GM08714 (cell line): ENCODE data around the gene IKZF3.
"Not testable (repeated sequence)": the region's sequence is repeated elsewhere in the genome, so short reads cannot be mapped to it uniquely, and the experiment has no call there.

Experiments
- H3K4me3 ChIP-seq: fragments of 200-500 bp; sonication (Bioruptor generic); 2 replicates; pipeline ENCODE4 v1.5.1; 2014; ENCODE audit warnings: mild to moderate bottlenecking, low read length, inconsistent platforms
- ZNF274 ChIP-seq: IDR thresholded peaks from 2 replicates; pipeline ENCODE4 v1.6.1; 2012; ENCODE audit warnings: mild to moderate bottlenecking, low read depth, low read length

The IKZF3 gene

GRCh38 chr17:39730095-39730921, 133.8 kb downstream of the IKZF3 start, which contains the start of gene MIEN1:
Gene MIEN1, minus strand, starts transcription at chr17:39730532. Its CDS starts 37 bp downstream, at chr17:39730495.
- no peak for TF ChIP-seq ZNF274
- H3K4me3 ChIP-seq: peak within 1 kb of the TSS; percentile 77

GRCh38 chr17:39729280-39729851, 134.7 kb downstream of the IKZF3 start:
- no peak for TF ChIP-seq ZNF274
- H3K4me3 ChIP-seq: peak overlapping the region; percentile 77

DNA sequence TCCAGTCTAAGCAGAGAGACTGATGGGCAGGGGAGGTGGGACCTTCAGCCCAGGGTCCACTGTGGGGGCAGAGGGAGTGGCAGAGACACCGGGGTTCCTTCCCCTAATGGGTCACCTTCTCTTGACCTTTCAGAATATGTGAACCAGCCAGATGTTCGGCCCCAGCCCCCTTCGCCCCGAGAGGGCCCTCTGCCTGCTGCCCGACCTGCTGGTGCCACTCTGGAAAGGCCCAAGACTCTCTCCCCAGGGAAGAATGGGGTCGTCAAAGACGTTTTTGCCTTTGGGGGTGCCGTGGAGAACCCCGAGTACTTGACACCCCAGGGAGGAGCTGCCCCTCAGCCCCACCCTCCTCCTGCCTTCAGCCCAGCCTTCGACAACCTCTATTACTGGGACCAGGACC, 136.6 kb downstream of the IKZF3 start:
- H3K4me3 ChIP-seq: no peak overlapping the region
- no peak for TF ChIP-seq ZNF274

DNA sequence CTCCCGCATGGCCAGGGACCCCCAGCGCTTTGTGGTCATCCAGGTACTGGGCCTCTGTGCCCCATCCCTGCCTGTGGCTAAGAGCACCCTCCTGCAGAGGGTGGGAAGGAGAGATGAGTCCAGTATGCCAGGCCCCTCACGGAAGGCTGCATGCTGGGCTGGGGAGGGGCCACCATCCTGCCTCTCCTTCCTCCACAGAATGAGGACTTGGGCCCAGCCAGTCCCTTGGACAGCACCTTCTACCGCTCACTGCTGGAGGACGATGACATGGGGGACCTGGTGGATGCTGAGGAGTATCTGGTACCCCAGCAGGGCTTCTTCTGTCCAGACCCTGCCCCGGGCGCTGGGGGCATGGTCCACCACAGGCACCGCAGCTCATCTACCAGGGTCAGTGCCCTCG, 137.5 kb downstream of the IKZF3 start:
- TF ChIP-seq ZNF274: no peak

DNA sequence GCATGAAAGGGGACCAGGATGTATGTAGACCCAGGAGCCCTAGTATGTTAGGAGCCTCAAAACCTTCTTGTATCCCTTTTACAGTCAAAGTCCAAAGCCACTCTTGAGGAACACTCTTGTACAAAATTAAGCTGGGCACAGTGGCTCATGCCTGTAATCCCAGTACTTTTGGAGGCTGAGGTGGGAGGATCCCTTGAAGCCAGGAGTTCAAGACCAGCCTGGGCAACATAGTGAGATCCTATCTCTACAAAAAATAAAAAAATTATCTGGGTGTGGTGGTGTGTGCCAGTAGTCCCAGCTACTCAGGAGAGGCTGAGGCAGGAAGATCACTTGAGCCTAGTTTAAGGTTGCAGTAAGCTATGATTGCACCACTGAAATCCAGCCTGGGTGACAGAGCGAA, 138.2 kb downstream of the IKZF3 start:
- H3K4me3 ChIP-seq: not testable (repeated sequence)

More for the DNA sequence above, 137.5 kb downstream of the IKZF3 start:
- no peak overlapping the region for H3K4me3 ChIP-seq

DNA sequence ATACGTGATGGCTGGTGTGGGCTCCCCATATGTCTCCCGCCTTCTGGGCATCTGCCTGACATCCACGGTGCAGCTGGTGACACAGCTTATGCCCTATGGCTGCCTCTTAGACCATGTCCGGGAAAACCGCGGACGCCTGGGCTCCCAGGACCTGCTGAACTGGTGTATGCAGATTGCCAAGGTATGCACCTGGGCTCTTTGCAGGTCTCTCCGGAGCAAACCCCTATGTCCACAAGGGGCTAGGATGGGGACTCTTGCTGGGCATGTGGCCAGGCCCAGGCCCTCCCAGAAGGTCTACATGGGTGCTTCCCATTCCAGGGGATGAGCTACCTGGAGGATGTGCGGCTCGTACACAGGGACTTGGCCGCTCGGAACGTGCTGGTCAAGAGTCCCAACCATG, 139.4 kb downstream of the IKZF3 start:
- no peak overlapping the region for H3K4me3 ChIP-seq
- TF ChIP-seq ZNF274: no peak

- no peak overlapping the region for H3K4me3 ChIP-seq
- no peak for TF ChIP-seq ZNF274
These were observed 140.9 kb downstream of the IKZF3 start for GRCh38 chr17:39722965-39723848.

DNA sequence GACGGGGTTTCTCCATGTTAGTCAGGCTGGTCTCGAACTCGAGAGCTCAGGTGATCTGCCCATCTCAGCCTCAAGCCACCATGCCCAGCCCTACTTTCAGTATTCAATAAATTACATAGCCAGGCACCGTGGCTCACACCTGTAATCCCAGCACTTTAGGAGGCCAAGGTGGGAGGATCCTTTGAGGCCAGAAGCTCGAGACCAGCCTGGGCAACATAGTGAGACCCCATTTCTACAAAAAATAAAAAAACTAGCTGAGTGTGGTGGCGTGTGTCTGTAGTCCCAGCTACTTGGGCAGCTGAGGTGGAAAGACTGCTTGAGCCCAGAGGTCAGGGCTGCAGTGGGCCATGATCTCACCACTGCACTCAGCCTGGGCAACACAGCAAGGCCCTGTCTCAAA, 142.0 kb downstream of the IKZF3 start:
- no peak for TF ChIP-seq ZNF274
- no peak overlapping the region for H3K4me3 ChIP-seq

DNA sequence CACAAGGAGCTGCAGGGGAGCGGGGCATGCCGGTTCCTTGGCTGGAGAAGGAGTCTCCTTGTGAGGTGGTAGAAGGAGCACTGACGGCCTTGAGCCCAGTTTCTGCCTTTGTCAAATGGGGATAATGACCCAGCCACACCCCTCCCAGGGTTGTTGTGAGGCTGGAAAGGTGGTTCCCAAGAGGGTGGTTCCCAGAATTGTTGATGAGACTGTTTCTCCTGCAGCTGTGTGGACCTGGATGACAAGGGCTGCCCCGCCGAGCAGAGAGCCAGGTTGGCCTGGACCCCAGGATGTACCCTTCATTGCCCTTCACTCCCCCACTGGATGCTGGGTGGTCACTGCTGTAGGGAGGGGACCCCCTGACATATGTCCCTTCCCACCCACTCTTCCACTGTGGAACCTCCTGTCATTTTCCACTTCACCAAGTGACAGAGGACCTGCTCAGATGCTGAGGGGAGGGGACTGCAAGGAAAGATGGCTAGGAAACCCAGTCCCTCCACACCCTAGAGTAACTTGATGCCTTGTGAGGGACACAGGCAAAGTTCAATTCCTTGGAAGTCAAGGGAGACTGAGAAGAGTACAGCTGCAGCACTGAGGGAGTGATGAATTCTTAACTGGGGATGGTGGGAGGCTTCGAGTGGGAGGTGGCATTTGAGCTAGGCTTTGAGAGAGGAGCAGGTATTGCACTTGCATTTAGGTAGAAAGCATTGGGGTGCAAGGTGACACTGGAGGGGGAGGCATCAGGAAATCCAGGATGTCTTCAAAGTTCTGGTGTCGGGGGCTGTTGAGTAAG, 144.4 kb downstream of the IKZF3 start:
- no peak for TF ChIP-seq ZNF274

GRCh38 chr17:39717660-39718059, 146.5 kb downstream of the IKZF3 start:
- H3K4me3 ChIP-seq: no peak overlapping the region
- no peak for TF ChIP-seq ZNF274

More for the DNA sequence above, 144.4 kb downstream of the IKZF3 start:
- H3K4me3 ChIP-seq: no peak overlapping the region

GRCh38 chr17:39716879-39717536, 147.1 kb downstream of the IKZF3 start:
- no peak for TF ChIP-seq ZNF274
- H3K4me3 ChIP-seq: no peak overlapping the region

DNA sequence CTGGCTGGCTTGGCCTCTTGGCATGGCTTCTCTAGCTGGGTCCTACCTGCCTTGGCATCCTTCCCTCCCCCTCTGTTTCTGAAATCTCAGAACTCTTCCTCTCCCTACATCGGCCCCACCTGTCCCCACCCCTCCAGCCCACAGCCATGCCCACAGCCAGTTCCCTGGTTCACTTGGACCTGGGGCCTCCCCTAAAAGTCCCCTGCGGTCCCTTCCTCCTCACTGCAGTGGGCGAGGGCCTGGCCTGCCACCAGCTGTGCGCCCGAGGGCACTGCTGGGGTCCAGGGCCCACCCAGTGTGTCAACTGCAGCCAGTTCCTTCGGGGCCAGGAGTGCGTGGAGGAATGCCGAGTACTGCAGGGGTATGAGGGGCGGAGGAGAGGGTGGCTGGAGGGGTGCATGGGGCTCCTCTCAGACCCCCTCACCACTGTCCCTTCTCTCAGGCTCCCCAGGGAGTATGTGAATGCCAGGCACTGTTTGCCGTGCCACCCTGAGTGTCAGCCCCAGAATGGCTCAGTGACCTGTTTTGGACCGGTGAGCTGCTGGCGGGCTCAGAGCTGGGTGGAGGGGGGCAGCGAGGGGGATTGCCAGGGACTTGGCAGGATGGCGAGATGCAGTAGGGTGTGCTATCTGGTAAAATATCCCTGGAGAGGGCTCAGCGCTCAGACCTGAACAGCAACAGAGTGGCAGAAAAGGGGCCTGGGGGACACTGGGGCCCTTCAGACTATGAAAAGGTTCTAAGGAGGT, 147.9 kb downstream of the IKZF3 start:
- H3K4me3 ChIP-seq: no peak overlapping the region
- no peak for TF ChIP-seq ZNF274

DNA sequence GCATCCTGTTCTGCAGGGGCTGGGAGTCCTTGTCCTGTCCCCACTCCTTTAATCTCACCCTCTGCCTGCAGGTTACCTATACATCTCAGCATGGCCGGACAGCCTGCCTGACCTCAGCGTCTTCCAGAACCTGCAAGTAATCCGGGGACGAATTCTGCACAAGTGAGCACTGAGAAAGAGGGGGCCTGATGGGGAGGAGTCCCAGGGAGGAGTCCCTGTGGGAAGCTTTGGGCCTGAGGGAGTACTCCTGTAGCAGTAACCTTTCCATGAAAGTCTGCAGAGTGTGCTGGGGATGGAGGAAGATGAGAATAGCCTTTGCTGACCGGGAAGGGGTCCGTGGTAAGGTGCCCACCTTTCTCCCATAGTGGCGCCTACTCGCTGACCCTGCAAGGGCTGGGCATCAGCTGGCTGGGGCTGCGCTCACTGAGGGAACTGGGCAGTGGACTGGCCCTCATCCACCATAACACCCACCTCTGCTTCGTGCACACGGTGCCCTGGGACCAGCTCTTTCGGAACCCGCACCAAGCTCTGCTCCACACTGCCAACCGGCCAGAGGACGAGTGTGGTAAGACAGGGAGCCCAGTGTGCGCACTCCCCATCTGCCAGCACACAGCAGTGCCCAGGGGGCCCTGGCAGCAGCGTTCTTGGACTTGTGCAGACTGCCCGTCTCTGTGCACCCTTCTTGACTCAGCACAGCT, 148.6 kb downstream of the IKZF3 start:
- TF ChIP-seq ZNF274: no peak
- no peak overlapping the region for H3K4me3 ChIP-seq
